Stimulated activated CD4-positive, alpha-beta T cell treated with anti-CD3 and anti-CD28 coated beads, Interleukin-4, amount 100 ng/mL, for 48 hours (primary cell): ENCODE results near the gene TENM4.
"Not testable (repeated sequence)": the region's sequence is repeated elsewhere in the genome, so short reads cannot be mapped to it uniquely, and the experiment has no call there.

Experiments
- DNase-seq, 2 donors: peaks; one replicate each; pipeline ENCODE4 v3.0.0-alpha.2; 2020; ENCODE audit warnings: low read depth in 2 of 2

TENM4 gene

DNA sequence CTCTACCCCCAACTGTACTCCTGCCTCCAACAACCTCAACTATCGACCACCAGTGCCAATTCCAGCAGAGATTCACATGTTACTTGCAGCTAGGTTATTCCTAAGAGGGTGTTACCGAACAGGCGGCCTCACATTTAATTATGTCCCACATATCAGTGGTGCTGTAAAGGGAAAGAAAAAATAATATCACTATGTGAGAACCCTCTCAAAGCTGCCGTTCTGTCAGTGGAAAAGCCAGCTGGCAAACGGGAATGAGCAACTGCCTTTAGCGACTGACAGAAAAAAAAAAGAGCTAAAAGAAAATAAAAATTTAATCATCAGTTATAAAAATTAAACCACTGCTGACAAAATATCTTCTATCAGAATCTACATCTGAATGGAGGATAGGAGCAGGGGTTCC, 595.3 kb downstream of the TENM4 start:
- no peak for DNase-seq

DNA sequence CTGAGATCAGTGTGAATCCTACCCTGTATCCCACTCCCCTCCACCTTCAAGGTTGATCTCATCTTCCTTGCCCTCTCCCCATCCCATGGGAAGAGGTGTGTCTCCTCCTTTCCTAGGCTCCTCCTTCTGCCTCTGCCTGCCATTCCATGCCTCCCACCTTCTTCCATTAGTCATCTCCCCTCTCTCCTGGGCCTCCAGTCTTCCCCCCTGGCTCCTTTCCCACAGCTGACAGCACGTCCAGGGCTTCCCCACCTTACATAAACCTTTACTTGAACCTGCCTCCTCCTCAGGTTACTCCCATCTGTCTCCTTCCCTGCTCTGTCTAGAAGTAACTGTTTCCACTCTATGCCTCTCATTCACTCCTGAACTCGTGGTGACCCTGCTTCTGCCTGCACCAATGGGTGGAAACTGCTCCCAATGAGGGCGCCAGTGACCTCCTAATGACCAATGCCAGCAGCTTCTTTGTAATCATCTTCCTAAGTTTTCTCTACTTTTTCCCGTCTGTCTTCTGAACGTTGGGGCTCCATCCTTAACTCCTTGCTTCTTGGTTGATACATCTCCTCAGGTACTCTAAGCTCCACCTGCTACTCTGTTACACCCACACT, 599.3 kb downstream of the TENM4 start:
- no peak for DNase-seq

DNA sequence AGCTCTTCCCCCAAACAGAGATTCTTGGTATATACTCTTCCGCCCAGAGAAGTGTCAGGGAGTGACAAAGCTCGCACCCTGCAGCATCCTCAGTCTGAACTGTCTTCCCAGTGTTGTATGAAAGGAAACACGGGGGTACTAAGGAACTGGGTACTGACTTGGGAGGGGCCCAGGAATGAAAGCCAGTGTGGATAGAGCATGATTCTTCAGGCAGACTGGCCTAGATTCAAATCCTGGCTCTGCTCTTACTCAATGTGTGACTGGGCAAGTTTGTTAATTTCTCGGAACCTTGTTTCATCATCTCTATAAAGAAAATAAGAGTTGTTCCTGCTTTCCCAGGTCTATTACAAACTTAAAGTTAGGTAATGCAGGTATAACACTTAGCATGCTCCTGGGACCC, 600.2 kb downstream of the TENM4 start:
- DNase-seq: no peak

GRCh38 chr11:78840200-78840599, 600.6 kb downstream of the TENM4 start:
- DNase-seq: no peak

DNA sequence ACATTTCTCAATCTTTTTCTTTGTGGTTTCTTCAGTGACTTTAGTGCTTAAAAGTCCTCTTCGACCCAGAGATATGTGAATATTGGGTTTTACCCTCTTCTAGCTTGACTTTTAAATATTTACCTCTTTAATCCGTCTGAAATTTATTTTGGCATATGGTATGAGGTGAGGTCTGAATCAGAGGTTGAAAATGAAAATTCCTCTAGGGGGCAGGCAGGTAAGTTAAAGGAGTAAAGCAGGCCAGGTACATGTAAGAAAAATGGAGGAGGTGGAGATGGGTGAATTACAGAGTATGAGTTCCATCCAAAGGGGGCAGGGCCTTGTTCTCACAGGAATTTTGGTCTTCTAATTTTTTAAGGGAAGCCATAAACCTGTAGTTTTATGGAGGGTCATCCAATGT, 602.4 kb downstream of the TENM4 start:
- DNase-seq: no peak

- DNase-seq: no peak
These were observed 605.2 kb downstream of the TENM4 start for GRCh38 chr11:78835646-78836045.

GRCh38 chr11:78834886-78835285, 605.9 kb downstream of the TENM4 start:
- no peak for DNase-seq

GRCh38 chr11:78833237-78833636, 607.6 kb downstream of the TENM4 start:
- DNase-seq: no peak

DNA sequence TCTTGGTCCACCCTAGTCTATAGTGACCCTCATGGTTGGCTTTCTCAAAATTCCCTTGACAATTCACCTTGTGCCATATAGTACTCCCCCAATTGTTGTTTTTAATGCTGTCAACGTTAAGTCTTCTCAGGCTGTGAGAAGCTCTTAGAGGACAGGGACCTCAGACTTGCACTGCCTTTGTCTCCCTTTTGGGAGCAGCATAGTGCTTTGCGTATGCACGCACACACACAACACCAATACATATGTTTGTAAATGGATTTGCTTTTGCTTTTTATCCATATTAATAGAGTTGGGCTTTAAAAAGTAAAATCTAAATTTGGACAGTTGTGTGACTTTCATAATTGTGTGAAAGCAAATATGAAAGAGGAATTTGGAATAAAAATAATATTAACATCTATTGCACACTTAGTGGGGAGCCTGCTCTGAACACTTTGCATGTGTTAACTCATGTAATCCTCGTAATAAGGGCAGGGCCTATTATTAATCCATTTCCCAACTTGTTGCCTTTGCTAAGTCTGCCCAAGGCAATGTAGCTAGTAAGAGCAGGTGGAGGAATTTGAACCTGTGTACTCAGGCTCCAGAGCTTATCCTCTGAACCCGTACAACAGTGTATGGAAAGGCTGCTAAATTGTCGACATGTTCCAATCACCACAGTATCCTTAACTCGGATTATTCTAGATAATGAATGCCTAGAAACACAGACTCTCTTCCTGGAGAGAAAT, 608.4 kb downstream of the TENM4 start:
- no peak for DNase-seq

DNA sequence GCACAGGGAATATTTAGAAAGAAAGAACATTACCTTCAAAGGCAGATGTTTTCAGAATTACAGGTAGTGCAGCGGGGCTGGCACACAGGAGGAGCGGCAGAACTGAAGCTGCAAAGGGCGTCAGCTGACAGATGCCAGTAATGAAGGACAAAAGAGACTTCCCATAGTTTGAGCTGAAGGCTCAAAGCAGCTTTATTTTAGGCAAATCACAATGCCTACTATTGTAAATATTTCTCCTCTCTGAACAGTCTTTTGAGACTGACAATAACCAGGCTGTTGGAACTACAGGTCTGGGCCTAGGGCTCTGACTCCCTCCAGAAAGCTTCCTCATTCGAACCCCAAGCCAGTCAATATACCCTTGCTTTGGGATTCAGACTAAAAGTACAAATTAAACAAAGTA, 609.3 kb downstream of the TENM4 start:
- no peak for DNase-seq

- no peak for DNase-seq
These were observed 610.5 kb downstream of the TENM4 start for GRCh38 chr11:78830277-78830819.

DNA sequence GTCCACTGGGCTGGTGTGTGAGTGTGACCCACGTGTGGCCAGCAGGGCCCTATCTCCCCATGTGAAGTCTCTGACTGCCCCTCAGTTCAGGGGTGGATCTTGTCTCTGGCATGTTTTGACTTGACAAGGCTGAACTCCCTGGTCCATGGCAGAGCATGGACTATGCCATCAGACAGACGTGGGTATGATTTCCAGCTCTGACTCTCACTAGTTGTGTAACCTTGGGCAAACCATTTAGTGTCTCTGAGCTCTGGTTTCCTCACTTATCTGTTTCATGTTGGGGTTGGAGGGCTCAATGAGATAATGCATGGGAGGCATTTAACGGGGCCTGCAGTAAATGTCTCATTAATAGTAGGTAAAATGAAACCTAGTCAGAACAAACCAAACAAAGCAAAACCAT, 611.7 kb downstream of the TENM4 start:
- DNase-seq: no peak

GRCh38 chr11:78828676-78829075, 612.2 kb downstream of the TENM4 start:
- no peak for DNase-seq

DNA sequence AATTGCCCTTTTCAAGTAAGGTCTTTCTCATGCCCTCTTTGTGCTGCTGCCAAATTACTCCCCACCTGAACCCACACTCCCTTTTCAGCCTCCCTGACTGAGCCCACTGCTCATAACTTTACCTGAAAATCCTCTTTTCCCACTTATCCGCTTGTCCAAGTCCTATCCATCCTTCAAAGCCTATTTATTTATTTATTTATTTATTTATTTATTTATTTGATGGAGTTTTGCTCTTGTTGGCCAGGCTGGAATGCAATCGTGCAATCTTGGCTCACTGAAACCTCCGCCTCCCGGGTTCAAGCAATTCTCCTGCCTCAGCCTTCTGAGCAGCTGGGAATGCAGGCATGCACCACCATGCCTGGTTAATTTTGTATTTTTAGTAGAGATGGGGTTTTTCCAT, 613.5 kb downstream of the TENM4 start:
- not testable (repeated sequence) for DNase-seq

DNA sequence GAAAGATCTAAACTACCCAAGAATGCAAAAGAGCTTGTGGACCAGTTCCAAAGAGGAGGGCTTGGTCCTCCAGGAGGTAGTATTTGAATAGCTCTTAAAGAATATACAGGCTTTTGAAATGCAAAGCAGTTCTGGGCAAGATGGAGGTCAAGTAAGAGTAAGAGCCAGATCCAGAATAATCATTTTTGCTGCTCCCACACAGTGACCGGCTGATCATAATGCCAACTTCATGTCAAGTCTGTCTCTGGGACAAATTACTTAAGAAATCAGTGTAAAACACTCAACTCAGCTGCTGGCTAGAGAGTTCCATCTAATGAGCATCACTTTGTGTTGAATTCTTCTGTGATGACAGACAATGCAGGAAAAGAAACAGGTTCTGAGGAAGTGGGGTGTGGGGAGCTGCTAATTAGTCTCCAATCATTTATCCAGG, 615.2 kb downstream of the TENM4 start:
- no peak for DNase-seq

GRCh38 chr11:78823588-78823987, 617.2 kb downstream of the TENM4 start:
- no peak for DNase-seq

- no peak for DNase-seq
These were observed 617.9 kb downstream of the TENM4 start for GRCh38 chr11:78822931-78823423.

DNA sequence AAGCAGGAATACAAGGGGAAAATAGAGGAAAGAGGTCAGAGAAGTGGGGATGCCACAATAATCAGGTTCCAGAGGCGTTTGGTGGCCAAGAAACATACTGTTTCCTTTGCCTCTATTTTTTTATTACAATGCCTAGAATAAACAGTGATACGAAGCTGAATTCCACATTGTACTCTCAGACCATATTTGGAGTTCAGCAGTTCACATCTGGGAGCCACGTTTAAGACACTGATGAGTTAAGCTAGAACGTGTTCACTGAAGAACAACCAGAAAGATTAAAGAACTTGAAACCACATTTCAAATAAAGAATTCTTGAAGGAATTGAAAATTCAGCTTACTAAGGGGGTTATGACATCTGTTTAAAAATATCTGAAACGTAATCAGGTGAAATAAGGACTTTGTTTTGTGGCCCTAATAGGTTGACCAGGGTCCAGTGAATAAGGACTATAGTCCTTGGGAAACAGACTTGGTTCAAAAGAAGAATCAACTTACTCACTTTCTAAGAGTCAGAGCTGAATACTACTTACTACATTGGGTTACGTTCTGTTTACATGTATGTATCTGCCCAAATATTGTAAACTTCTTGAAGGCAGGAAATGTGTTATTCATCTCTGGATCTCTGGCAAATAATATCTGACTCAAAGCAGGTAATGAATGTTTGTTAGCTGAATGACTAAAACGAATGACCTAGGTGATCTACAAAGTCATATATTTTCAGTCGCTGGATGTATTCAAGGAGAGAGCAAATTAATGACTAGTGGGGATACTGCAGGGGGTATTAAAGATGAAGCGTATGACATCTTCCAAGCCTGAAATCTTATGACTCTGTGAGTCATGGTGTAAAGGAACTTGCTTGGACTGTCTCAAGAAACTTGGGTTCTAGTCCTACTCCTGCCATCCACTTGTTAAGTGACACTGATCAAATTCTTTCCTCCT, 619.2 kb downstream of the TENM4 start:
- DNase-seq: no peak

DNA sequence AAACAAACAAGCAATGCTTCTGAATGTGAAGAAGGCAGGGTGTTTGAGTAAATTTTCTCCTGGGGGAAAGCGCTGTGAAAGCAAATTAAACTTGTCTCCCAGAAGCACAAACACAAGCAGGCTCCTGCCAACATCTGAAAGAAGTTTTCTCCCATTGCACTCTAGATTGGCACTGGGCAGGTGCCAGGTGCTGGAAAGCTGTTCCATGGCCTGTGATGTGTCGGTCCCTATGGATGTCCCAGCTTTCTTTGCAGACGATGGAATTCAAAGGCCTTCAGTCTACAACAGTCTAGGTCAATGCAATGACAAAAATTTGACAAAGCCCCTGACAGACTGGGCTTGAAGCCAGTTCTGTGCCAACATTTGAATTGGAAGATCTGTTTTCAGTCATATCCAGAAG, 620.1 kb downstream of the TENM4 start:
- no peak for DNase-seq

- DNase-seq: no peak
These were observed 622.6 kb downstream of the TENM4 start for GRCh38 chr11:78818201-78818600.

- no peak for DNase-seq
These were observed 625.0 kb downstream of the TENM4 start for GRCh38 chr11:78815831-78816230.
